GM21619 (cell line): Measurements from ENCODE around the gene DNAAF2.
"Not testable (repeated sequence)": the region's sequence is repeated elsewhere in the genome, so short reads cannot be mapped to it uniquely, and the experiment has no call there.

Source experiments
- ATAC-seq: cut with Tn5 transposase; IDR thresholded peaks from one replicate; pipeline ENCODE4 v1.9.1; 2021; ENCODE audit not compliant: unreplicated experiment

DNAAF2 gene

DNA sequence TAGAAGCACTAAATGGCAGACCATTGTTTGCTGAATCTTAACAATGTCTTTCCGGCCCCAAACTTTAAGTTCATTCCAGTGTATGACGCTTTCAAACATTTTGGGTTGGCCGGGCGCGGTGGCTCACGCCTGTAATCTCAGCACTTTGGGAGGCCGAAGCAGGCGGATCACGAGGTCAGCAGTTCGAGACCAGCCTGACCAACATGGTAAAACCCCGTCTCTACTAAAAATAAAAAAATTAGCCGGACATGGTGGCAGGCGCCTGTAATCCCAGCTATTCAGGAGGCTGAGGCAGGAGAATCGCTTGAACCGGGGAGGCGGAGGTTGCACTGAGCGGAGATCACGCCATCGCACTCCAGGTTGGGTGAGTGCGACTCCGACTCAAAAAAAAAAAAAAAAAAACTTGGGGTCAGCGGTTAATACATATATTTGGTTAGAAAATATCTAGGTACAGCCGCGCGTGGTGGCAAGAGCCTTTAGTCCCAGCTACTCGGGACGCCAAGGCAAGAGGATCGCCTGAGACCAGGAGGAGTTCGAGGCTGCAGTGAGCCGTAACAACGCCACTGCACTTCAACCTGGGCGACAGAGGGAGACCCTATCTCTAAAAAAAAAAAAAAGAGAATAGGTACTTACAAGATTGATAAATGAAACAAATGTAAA lies 49.9 kb downstream of the DNAAF2 start:
- ATAC-seq: not testable (repeated sequence)

DNA sequence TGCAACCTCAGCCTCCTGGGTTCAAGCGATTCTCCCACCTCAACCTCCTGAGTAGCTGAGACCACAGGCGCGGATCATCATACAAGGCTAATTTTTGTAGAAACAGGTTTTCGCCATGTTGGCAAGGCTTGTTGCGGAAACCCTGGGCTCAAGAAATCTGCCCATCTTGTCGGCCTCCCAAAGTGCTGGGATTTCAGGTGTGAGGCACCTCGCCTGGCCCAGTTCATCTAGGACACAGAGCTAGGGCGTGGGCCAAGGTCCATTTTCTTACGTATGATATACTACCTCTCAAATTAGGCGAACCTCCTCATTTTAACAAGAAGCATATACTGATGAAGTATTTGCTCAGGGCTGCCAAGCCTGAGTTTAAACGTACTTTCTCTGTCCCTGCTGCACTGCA lies 51.0 kb downstream of the DNAAF2 start:
- ATAC-seq: no peak

DNA sequence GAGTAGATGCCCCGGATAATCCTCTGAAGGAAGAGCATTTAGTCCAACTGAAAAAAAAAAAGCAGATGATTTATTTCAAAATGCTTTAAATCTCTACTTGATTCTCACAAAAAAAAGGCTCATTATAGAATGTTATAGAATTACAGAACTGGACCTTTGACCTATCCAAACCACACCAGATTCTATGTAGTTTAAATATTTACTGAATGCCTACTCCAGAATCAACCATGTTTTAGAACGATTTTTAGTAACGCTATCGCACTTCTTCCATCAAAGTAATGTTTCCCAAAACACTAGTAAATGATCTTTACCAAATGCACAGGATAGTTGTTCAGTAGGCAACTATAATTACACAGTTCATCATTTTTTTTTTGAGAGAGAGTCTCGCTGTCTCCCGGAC lies 51.4 kb downstream of the DNAAF2 start:
- ATAC-seq: no peak

DNA sequence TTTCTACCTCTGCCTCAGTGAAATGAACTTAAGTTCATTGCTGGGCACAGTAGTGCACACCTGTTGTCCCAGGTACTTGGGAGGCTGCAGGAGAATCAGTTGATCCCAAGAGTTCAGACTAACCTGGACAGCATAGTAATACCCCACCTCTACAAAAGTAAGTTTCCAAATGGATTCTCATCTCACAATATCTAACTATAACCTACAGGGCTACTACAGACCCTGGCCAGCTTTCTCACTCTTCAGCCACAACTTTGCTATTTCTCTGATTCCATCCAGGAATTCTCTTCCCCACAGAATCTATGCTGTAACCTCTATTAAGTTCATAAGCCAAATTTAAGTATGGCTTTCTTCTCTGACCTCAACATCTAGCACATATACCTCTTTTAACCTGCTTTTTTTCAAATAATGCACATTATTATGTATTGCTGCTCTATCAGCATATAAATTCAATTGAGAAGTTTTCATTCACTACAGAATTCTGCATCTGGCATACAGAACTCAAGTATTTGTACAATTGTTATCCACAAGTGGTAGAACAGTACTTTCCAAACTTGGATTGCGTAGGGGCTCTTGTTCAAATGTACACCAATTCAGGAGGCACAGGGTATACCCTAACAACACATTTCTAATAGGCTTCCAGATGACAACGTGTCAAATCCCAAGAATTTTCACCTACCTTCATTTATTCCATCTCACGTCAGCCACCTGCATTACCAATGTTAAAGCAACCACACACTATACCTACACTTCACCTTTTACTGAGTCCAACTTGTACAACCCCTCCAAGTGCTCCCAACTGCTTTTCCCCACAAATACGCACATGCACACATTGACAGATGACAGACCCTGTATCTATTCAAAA lies 52.7 kb downstream of the DNAAF2 start:
- ATAC-seq: no peak

DNA sequence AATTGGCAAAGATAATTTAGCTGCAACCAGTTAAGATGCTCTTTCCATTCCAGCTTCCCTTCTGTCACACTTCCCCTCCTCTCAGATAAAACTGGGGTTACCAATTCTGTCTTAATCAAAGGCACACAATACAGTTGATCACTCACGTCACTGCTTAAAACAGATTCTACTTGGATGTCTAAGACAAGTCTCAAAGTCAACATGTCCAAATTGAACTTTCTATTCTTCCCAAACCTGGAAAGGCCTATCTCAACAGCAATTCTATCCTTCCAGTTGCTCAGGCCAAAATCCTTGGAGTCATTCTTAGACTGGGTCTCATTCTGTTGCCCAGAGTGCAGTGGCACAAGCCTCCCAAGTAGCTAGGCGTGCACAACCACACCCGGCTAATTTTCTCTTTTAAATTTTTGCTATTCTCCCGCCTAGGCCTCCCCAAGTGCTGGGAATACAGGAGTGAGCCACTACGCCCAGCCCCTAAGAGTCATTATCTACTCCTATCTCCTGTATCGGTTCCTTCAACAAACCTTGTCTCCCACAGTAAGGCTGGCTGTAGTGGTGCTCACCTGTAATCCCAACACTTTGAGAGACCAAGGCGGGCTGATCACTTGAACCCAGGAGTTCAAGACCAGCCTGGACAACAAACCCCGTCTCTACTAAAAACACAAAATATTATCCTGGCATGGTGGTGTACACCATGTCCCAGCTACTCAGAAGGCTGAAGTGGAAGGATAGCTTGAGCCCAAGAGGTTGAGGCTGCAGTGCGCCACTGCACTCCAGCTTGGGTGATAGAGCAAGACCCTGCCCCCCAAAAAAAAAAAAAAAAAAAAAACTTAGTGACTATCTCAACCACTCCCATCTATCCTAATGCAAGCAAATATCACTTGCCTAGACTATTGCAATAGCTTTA lies 53.6 kb downstream of the DNAAF2 start:
- no peak for ATAC-seq

DNA sequence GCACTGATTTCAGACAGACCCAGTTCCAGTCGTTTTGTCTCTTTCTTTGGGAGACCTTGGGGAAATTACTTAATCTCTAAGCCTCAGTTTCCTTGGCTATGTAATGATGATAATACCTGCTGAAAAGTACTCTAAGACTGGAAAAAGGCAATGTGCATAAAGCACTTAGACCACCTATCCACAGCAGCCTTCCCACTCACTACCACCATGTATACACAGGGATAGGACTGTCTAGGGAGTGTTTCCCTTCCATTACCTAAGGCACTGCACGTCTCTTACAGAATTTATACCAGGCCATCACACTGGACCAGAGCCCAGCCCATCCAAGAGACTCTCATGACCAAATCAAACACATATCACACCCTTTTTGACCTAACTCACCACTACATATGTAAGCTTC lies 55.2 kb downstream of the DNAAF2 start:
- no peak for ATAC-seq

DNA sequence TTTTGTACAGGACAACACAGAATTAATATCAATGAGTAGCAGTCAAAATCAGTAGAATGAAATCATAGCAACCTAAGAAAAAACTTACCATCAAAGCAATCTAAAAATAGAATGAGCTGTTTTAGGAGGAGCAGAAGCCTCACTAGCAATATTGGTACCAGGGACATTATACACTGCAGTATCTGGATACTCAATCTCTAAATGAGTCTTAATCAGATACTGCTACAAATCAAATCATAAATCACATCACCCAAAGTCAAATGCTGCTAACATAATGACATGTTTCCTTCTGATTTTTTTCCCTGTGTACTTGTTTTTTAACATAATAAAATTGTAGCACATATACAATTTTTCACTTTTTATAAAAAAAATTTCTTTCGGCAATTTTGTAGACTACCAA lies 56.9 kb downstream of the DNAAF2 start:
- no peak for ATAC-seq
